ENCODE measurements around the gene CCDC68.
A peak's percentile ranks its signal among the peaks of the same experiment; 100 is the strongest.
"Not testable (repeated sequence)": the region's sequence is repeated elsewhere in the genome, so short reads cannot be mapped to it uniquely, and the experiment has no call there.

Gene CCDC68, protein sequence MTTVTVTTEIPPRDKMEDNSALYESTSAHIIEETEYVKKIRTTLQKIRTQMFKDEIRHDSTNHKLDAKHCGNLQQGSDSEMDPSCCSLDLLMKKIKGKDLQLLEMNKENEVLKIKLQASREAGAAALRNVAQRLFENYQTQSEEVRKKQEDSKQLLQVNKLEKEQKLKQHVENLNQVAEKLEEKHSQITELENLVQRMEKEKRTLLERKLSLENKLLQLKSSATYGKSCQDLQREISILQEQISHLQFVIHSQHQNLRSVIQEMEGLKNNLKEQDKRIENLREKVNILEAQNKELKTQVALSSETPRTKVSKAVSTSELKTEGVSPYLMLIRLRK

GRCh38 chr18:54958704-54959625 lies at the start of gene CCDC68:
TSS of gene CCDC68 (minus strand) at chr18:54959461. CDS start at chr18:54942791, 16,670 bp downstream.
- DNase-seq: no peak

- no peak for DNase-seq
These were observed 48.3 kb upstream of the CCDC68 start for GRCh38 chr18:55007602-55008001.

DNA sequence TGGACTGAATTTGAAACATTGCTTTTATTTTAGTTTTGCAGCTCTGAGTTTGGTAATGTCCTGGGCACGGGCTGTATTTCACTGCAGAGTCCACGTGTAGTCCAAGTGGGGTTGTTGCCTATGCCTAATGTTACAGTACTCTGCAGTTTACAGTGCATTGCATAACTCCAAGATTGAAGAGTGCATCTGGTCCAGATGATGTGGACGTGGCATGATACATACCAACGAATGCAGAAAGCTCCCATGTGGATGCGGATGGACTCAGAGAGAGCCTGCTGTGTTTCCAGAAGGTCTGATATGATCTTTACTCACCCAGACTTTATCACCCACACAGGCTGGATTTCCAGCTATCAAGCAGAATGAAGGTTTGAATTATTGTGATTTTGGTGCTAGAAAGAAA lies 44.4 kb upstream of the CCDC68 start:
- no peak for DNase-seq

GRCh38 chr18:55002261-55002660 lies 43.0 kb upstream of the CCDC68 start:
- DNase-seq: no peak

DNA sequence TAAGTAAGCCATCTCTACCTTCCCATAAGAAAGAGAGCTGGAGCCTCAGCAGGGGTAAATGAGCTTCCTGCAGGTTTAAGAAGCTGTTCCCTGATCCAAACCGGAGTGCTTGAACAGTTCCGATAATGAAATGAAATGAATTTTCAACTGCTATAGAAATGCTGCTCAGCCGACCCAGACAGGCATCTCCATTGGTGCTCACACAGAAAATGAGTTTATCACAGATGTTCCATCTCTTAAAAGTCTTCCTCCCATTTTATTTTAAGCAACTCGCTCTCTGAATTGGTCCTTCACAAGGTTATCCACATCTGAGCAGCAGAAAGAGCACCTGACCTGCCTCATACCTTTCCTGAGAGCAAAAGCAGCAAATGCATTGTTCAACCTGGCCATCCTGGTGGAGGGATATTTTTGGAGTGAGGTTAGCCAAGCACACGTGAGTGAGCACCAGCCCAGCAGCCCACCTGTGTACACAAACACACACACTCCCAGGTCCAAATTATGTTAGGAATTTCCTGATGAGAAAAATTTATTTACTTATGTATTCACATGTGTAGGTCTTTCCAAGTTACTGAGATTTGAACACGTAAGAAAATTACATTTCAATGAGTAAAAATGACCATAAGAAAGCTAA lies 42.2 kb upstream of the CCDC68 start:
- DNase-seq: no peak

GRCh38 chr18:55000529-55000928 lies 41.3 kb upstream of the CCDC68 start:
- DNase-seq: no peak

GRCh38 chr18:54999016-54999415 lies 39.8 kb upstream of the CCDC68 start:
- no peak for DNase-seq

DNA sequence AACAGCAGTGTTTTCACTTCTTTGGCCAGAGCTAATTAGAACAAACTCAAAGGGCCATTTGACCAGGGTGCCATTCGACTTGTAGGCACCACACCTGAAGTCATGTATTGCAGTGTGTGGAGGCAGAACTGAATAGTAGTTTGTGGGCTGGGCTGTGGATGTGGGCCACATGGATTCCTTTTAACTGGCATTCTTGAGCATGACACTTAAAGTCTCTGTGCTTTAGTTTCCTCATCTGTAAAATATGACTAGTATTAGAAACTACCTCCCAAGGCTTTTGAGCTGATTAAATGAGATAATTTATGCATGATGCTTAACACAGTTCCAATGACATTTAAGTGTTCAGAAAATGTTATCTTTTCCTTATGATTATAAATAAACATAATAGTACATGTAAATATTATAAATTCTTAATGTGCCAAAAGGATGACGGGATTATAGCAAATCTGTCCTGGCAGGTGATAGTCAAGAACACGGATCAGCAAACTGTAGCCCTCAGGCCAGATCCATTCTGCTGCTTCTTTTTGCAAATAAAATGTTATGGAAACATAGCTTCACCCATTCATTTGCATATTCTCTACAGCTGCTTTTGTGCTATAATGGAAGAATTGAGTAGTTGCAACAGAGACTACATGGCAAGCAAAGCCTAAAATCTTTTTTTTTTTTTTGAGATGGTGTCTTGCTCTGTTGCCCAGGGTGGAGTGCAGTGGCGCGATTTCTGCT lies 36.3 kb upstream of the CCDC68 start:
- no peak for DNase-seq

GRCh38 chr18:54991981-54992380 lies 32.7 kb upstream of the CCDC68 start:
- DNase-seq: no peak

- no peak for DNase-seq
These were observed 25.6 kb upstream of the CCDC68 start for GRCh38 chr18:54984908-54985307.

DNA sequence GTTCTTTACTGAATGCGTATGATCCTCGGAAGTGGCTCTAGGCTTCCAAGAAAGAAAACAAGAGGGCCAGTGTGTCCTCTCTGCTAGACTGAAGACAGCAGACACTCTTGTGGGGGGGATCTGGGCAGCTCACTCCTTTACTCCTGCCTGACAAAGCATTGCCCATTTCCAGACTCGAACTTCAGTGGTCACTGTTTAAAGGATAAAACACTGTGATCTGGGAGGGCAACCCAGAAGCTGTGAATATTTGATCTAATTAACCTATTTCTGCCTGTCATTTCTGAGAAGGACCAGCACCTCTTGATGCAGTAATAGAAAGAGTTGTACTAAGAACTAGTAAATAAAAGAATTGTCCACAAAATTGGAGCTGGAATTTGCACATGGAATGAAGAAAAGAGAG lies 24.5 kb upstream of the CCDC68 start:
- DNase-seq: no peak

DNA sequence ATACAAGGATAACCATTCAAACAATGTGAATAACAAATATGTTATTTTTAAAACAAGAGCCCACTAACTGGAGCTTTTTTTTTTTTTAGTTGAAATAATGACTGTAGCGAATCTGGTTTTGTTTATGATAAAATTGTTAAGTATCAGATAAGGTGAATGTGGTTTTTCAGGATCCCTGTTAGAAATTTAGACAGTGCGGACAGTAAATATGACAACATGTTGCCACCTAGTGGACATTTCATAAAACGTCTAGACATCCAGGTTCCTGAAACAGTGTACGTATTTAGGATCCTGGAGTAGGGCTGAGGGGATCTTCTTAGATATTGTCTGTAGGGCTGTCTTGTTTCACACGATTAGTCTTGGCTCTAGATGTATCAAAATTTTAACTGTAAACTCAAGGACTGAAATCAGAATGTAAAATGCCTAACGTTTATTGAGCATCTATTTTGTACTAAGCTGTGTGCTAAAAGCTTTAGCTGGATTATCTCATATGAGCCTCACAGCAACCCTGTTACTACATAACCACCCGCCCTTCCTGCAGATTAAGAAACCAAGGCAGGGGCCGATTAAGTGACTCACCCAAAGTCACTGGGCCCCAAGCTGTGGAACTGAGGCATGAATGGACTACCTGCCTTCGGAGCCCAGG lies 23.9 kb upstream of the CCDC68 start:
- DNase-seq: peak; percentile 8

GRCh38 chr18:54981076-54981475 lies 21.8 kb upstream of the CCDC68 start:
- no peak for DNase-seq

DNA sequence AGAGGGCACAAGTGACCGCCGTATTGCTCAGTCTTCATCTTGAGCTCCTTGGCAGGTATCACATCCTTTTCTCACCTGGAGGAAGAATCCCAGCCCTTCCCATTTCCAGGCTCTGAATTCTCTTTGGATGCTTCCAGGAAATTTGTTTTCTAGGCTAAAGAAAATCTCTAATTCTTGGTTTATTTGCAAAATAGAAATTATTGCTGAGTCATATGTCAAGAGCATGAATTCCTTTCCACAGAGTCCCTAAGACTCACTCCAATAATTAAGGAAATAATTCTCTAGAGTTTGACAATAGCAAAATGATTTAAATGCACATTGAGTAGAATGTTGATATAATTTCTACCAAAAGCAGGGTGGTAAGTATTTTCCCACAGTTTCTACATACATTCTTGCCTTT lies 16.3 kb upstream of the CCDC68 start:
- no peak for DNase-seq

- no peak for DNase-seq
These were observed 13.8 kb upstream of the CCDC68 start for GRCh38 chr18:54973046-54973445.

- DNase-seq: no peak
These were observed 9.5 kb upstream of the CCDC68 start for GRCh38 chr18:54968807-54969206.

GRCh38 chr18:54968237-54968636 lies 9.0 kb upstream of the CCDC68 start:
- DNase-seq: not testable (repeated sequence)

GRCh38 chr18:54967786-54968185 lies 8.5 kb upstream of the CCDC68 start:
- no peak for DNase-seq

DNA sequence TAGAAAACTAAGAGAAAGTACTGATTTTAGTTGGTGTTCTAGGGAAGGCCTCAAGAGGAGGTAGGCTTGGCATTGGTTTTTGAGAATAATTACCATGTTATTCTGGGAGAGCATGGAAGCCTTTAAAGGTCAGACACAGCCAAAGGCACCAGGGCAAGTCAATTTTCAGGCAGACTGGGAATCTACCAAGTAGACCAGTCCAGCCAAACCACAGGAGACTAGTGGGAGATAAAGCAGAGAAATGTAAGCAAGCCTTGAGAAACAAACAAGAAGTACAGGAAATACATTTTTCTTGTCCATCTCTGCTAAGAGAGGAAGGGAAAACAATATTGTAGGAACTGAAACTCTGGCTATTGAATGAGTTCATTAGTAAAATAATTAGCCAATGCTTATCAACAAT lies 5.5 kb upstream of the CCDC68 start:
- no peak for DNase-seq

DNA sequence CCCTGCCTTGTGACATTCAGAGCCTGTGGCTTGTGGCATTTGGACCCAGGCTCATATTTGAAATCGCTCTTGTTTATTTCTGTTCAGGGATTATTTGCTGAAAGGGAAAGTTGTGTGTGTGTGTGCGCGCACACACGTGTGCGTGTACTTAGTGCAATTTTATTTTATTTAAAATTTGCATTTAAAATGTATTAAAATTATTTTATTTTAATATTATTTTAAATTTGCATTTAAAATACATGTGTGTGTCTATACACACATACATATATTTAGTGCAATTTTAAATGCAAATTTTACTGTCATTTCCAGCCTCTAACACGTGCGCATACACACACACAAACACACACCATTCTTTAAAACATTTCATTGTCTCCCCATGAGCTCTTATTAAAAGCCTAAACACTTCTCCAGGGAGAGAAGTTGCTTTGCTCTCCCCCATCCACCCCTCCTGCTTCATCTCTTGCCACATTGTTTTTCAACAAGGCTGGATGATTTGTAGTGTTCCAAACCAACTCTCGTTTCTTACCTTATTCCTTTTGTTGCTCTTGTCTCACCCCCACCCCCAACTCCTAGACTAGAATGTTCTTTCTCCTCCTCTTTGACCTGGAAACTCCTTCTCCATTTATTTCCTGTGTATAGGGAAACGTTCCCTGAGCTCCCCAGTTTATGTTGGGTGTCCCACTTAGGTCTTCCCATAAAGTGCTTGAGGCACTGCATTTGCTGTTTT lies 3.8 kb upstream of the CCDC68 start:
- DNase-seq: no peak

- DNase-seq: no peak
These were observed 2.6 kb upstream of the CCDC68 start for GRCh38 chr18:54961868-54962267.

- DNase-seq: no peak
These were observed 1.8 kb upstream of the CCDC68 start for GRCh38 chr18:54961016-54961423.

Data from NCI-H1092 (cell line).